Upper lobe of right lung (tissue), 1 donor: ENCODE results near the gene ZBTB48. TPM values are rescaled to one million over a fixed set of nuclear protein-coding genes. Genes with fewer than 3 reads are reported as not detected.
"Not testable (repeated sequence)": the region's sequence is repeated elsewhere in the genome, so short reads cannot be mapped to it uniquely, and the experiment has no call there.

Source experiments
- ATAC-seq: fragments of 200-7000 bp; cut with Tn5 transposase; one replicate; pipeline ENCODE4 v1.9.1; 2020; ENCODE audit warnings: mild to moderate bottlenecking, moderate library complexity
- DNase-seq: peaks from one replicate; pipeline ENCODE4 v3.0.0-alpha.2; 2020
- H3K27ac ChIP-seq: fragments of 200-600 bp; one replicate; pipeline ENCODE4 v1.8.0; 2022
- H3K27me3 ChIP-seq: fragments of 200-600 bp; one replicate; pipeline ENCODE4 v1.8.0; 2022; ENCODE audit warnings: mild to moderate bottlenecking
- H3K36me3 ChIP-seq: fragments of 200-600 bp; one replicate; pipeline ENCODE4 v1.8.0; 2022
- H3K4me1 ChIP-seq: fragments of 200-600 bp; one replicate; pipeline ENCODE4 v1.8.0; 2022
- H3K4me3 ChIP-seq: fragments of 200-600 bp; one replicate; pipeline ENCODE4 v1.8.0; 2022; ENCODE audit warnings: mild to moderate bottlenecking
- H3K9me3 ChIP-seq: fragments of 200-600 bp; one replicate; pipeline ENCODE4 v1.8.0; 2022
- CTCF ChIP-seq: fragments of 200-600 bp; IDR thresholded peaks from one replicate; pipeline ENCODE4 v1.8.0; 2022; ENCODE audit warnings: antibody characterized with exemption
- intact Hi-C: fragments of 100-400 bp; cut with DNase I; formaldehyde crosslinking; loops from one replicate; pipeline ENCODE4 v1.11.0; 2022
- total RNA-seq: library from RNA; stranded (reverse); fragmentation: NEBNext Ultra II Directional; extraction: Animal tissue kit (Norgen Biotek cat#: 25700); gene quantifications from one replicate; pipeline ENCODE4 v1.2.1, GENCODE V29; 2021
- donor health status: DM: no; HTN: yes; CAD: no; lungs with severe emphysema.

ZBTB48 gene
- total RNA-seq, 1 donor from 2014 or later: 31.5 TPM

GRCh38 chr1:6547301-6547700 lies 32.5 kb upstream of the ZBTB48 start:
- TF ChIP-seq CTCF: no peak
- H3K4me3 ChIP-seq: no peak overlapping the region
- DNase-seq: no peak
- H3K4me1 ChIP-seq: peaks cover 7% of the 10 kb centered on the region
- no peaks in the 10 kb centered on the region for H3K9me3 ChIP-seq
- intact Hi-C loops: no loop called here
- H3K27ac ChIP-seq: no peak overlapping the region
- no peaks in the 10 kb centered on the region for H3K27me3 ChIP-seq
- ATAC-seq: no peak
- peaks cover 81% of the 10 kb centered on the region for H3K36me3 ChIP-seq

- Histone ChIP-seq H3K27me3 (no peaks in the 10 kb centered on the region), H3K36me3 (peaks cover 18% of the 10 kb centered on the region), H3K4me3 (peak within 1 kb of the TSS; percentile 98), H3K9me3 (no peaks in the 10 kb centered on the region), H3K4me1 (peaks cover 21% of the 10 kb centered on the region), H3K27ac (peak within 1 kb of the TSS; percentile 79)
- ATAC-seq (peak; percentile 100), DNase-seq (peak; percentile 98)
- intact Hi-C loops: no loop called here
- peak; percentile 95 for TF ChIP-seq CTCF
Measured at GRCh38 chr1:6554031-6554906, 25.5 kb upstream of the ZBTB48 start, which contains the start of gene NOL9. Gene NOL9, minus strand, starts transcription at chr1:6554513. Its CDS starts 11 bp downstream, at chr1:6554502.

- Histone ChIP-seq H3K4me1 (peaks cover 21% of the 10 kb centered on the region), H3K27me3 (no peaks in the 10 kb centered on the region), H3K27ac (peak within 1 kb of the TSS; percentile 79), H3K4me3 (peak within 1 kb of the TSS; percentile 98), H3K9me3 (no peaks in the 10 kb centered on the region), H3K36me3 (peaks cover 9% of the 10 kb centered on the region)
- no peak for TF ChIP-seq CTCF
- peak; percentile 73 for DNase-seq
- intact Hi-C loops: no loop called here
- ATAC-seq: peak; percentile 23
Measured at GRCh38 chr1:6554907-6555778, 24.7 kb upstream of the ZBTB48 start, which contains the start of gene TAS1R1. Gene TAS1R1, plus strand, starts transcription at chr1:6555307. Its CDS starts 67 bp downstream, at chr1:6555374.

- intact Hi-C loops: no loop called here
- peaks cover 20% of the 10 kb centered on the region for H3K4me1 ChIP-seq
- no peak overlapping the region for H3K4me3 ChIP-seq
- ATAC-seq (no peak), DNase-seq (no peak)
- no peaks in the 10 kb centered on the region for H3K27me3 ChIP-seq
- no peak overlapping the region for H3K27ac ChIP-seq
- H3K9me3 ChIP-seq: no peaks in the 10 kb centered on the region
- H3K36me3 ChIP-seq: no peaks in the 10 kb centered on the region
- no peak for TF ChIP-seq CTCF
Measured at GRCh38 chr1:6557597-6557996, 22.2 kb upstream of the ZBTB48 start.

GRCh38 chr1:6559161-6559560 lies 20.6 kb upstream of the ZBTB48 start:
- H3K9me3 ChIP-seq, intact Hi-C loops, H3K27me3 ChIP-seq, H3K4me1 ChIP-seq, ATAC-seq, H3K27ac ChIP-seq, H3K36me3 ChIP-seq, H3K4me3 ChIP-seq, DNase-seq: not testable (repeated sequence)
